ENCODE data around the gene NIPAL4. TPM values are rescaled to one million over a fixed set of nuclear protein-coding genes. Genes with fewer than 3 reads are reported as not detected.
A peak's percentile ranks its signal among the peaks of the same experiment; 100 is the strongest.

Gene NIPAL4
- total and polyA plus RNA-seq, 7 experiments from 2014 or later: 0.70 to 1.6 (median 1.2) TPM; not detected in 4

GRCh38 chr5:157450024-157450423 is 10.0 kb upstream of the NIPAL4 start:
- Histone ChIP-seq H3K9me3 (ENCODE audit: control insufficient read depth in 2 of 3, low read length in 3 of 3) (no peaks in the 10 kb centered on the region), H3K27ac (ENCODE audit: low read depth, low read length) (no peak overlapping the region), H3K4me1 (ENCODE audit: control insufficient read depth in 2 of 2, insufficient read depth in 2 of 2, low read length in 2 of 2) (no peaks in the 10 kb centered on the region), H3K36me3 (ENCODE audit: control insufficient read depth in 2 of 3, insufficient read depth in 3 of 3, low read length in 3 of 3) (no peaks in the 10 kb centered on the region), H3K4me3 (ENCODE audit: low read length) (no peak overlapping the region), H3K27me3 (ENCODE audit: control insufficient read depth in 2 of 2, insufficient read depth in 2 of 2, low read length in 2 of 2) (no peaks in the 10 kb centered on the region)
- H3K27ac Mint-ChIP-seq: no peak overlapping the region
- H3K4me1 Mint-ChIP-seq: peaks cover 0 to under 1% (median 0%) of the 10 kb centered on the region in 7 donors
- no peak overlapping the region for H3K4me3 Mint-ChIP-seq
- POLR2A ChIA-PET: no interaction called here
- ATAC-seq: no peak
- peaks cover 0 to 5% (median 0%) of the 10 kb centered on the region in 5 donors for H3K27me3 Mint-ChIP-seq
- no peaks in the 10 kb centered on the region for H3K9me3 Mint-ChIP-seq
- H3K36me3 Mint-ChIP-seq: peaks cover 0 to 2% (median 0%) of the 10 kb centered on the region in 5 donors
- intact Hi-C loops (cut with micrococcal nuclease): no loop called here
- CTCF ChIA-PET: no interaction called here
- no peak for DNase-seq

GRCh38 chr5:157451806-157452205 is 8.2 kb upstream of the NIPAL4 start:
- ATAC-seq (no peak), DNase-seq (no peak)
- Mint-ChIP-seq H3K4me1 (peaks cover 0 to 6% (median 0%) of the 10 kb centered on the region in 7 donors), H3K27ac (no peak overlapping the region), H3K9me3 (no peaks in the 10 kb centered on the region), H3K4me3 (no peak overlapping the region), H3K27me3 (peaks cover 0 to 3% (median 0%) of the 10 kb centered on the region in 5 donors), H3K36me3 (peaks cover 0 to 2% (median 0%) of the 10 kb centered on the region in 5 donors)
- ChIA-PET POLR2A (no interaction called here), CTCF (no interaction called here)
- intact Hi-C loops (cut with micrococcal nuclease): no loop called here
- Histone ChIP-seq H3K4me1 (ENCODE audit: control insufficient read depth in 2 of 2, insufficient read depth in 2 of 2, low read length in 2 of 2) (no peaks in the 10 kb centered on the region), H3K27ac (ENCODE audit: low read depth, low read length) (no peak overlapping the region), H3K36me3 (ENCODE audit: control insufficient read depth in 2 of 3, insufficient read depth in 3 of 3, low read length in 3 of 3) (no peaks in the 10 kb centered on the region), H3K27me3 (ENCODE audit: control insufficient read depth in 2 of 2, insufficient read depth in 2 of 2, low read length in 2 of 2) (no peaks in the 10 kb centered on the region), H3K4me3 (ENCODE audit: low read length) (no peak overlapping the region), H3K9me3 (ENCODE audit: control insufficient read depth in 2 of 3, low read length in 3 of 3) (no peaks in the 10 kb centered on the region)

GRCh38 chr5:157454273-157454672 is 5.7 kb upstream of the NIPAL4 start:
- peaks cover 0 to 2% (median 0%) of the 10 kb centered on the region in 5 donors for H3K36me3 Mint-ChIP-seq
- Histone ChIP-seq H3K27ac (ENCODE audit: low read depth, low read length) (no peak overlapping the region), H3K27me3 (ENCODE audit: control insufficient read depth in 2 of 2, insufficient read depth in 2 of 2, low read length in 2 of 2) (no peaks in the 10 kb centered on the region), H3K36me3 (ENCODE audit: control insufficient read depth in 2 of 3, insufficient read depth in 3 of 3, low read length in 3 of 3) (no peaks in the 10 kb centered on the region), H3K4me1 (ENCODE audit: control insufficient read depth in 2 of 2, insufficient read depth in 2 of 2, low read length in 2 of 2) (no peaks in the 10 kb centered on the region), H3K9me3 (ENCODE audit: control insufficient read depth in 2 of 3, low read length in 3 of 3) (no peaks in the 10 kb centered on the region), H3K4me3 (ENCODE audit: low read length) (no peak overlapping the region)
- no peaks in the 10 kb centered on the region for H3K9me3 Mint-ChIP-seq
- ATAC-seq: no peak
- no peak overlapping the region for H3K4me3 Mint-ChIP-seq
- CTCF ChIA-PET: interaction anchor here (0.6 kb wide), 1 partner anchor 263 kb away, joined by 3 read pairs; no protein-coding TSS in a partner anchor
- POLR2A ChIA-PET: no interaction called here
- peaks cover 0 to 6% (median 0%) of the 10 kb centered on the region in 7 donors for H3K4me1 Mint-ChIP-seq
- no peak overlapping the region for H3K27ac Mint-ChIP-seq
- no peak for DNase-seq
- peaks cover 2 to 17% (median 5%) of the 10 kb centered on the region in 5 donors for H3K27me3 Mint-ChIP-seq
- intact Hi-C loops (cut with micrococcal nuclease): no loop called here

- no peaks in the 10 kb centered on the region for H3K9me3 Mint-ChIP-seq
- H3K9me3 ChIP-seq (ENCODE audit: control insufficient read depth in 2 of 3, low read length in 3 of 3): no peaks in the 10 kb centered on the region
- ATAC-seq: no peak
- H3K4me3 ChIP-seq (ENCODE audit: low read length): no peak overlapping the region
- DNase-seq: no peak
- no peak overlapping the region for H3K27ac ChIP-seq (ENCODE audit: low read depth, low read length)
- POLR2A ChIA-PET: no interaction called here
- no peak overlapping the region for H3K27ac Mint-ChIP-seq
- intact Hi-C loops (cut with micrococcal nuclease): no loop called here
- peaks cover 0 to 2% (median 0%) of the 10 kb centered on the region in 5 donors for H3K36me3 Mint-ChIP-seq
- H3K27me3 Mint-ChIP-seq: peaks cover 4 to 23% (median 9%) of the 10 kb centered on the region in 5 donors
- H3K27me3 ChIP-seq (ENCODE audit: control insufficient read depth in 2 of 2, insufficient read depth in 2 of 2, low read length in 2 of 2): no peaks in the 10 kb centered on the region
- no peaks in the 10 kb centered on the region for H3K4me1 ChIP-seq (ENCODE audit: control insufficient read depth in 2 of 2, insufficient read depth in 2 of 2, low read length in 2 of 2)
- H3K4me3 Mint-ChIP-seq: no peak overlapping the region
- no peaks in the 10 kb centered on the region for H3K36me3 ChIP-seq (ENCODE audit: control insufficient read depth in 2 of 3, insufficient read depth in 3 of 3, low read length in 3 of 3)
- peaks cover 0 to 8% (median 0%) of the 10 kb centered on the region in 7 donors for H3K4me1 Mint-ChIP-seq
- CTCF ChIA-PET: no interaction called here
Measured at GRCh38 chr5:157455057-157455456, 5.0 kb upstream of the NIPAL4 start.

GRCh38 chr5:157456301-157456700 is 3.7 kb upstream of the NIPAL4 start:
- ChIA-PET CTCF (no interaction called here), POLR2A (no interaction called here)
- H3K9me3 Mint-ChIP-seq: no peaks in the 10 kb centered on the region
- no peaks in the 10 kb centered on the region for H3K27me3 ChIP-seq (ENCODE audit: control insufficient read depth in 2 of 2, insufficient read depth in 2 of 2, low read length in 2 of 2)
- no peak overlapping the region for H3K27ac ChIP-seq (ENCODE audit: low read depth, low read length)
- H3K9me3 ChIP-seq (ENCODE audit: control insufficient read depth in 2 of 3, low read length in 3 of 3): no peaks in the 10 kb centered on the region
- H3K4me1 ChIP-seq (ENCODE audit: control insufficient read depth in 2 of 2, insufficient read depth in 2 of 2, low read length in 2 of 2): no peaks in the 10 kb centered on the region
- intact Hi-C loops (cut with micrococcal nuclease): no loop called here
- H3K4me3 ChIP-seq (ENCODE audit: low read length): no peak overlapping the region
- H3K4me3 Mint-ChIP-seq: no peak overlapping the region
- no peak for ATAC-seq
- H3K27me3 Mint-ChIP-seq: peaks cover 14 to 34% (median 20%) of the 10 kb centered on the region in 5 donors
- H3K27ac Mint-ChIP-seq: no peak overlapping the region
- no peak for DNase-seq
- H3K36me3 ChIP-seq (ENCODE audit: control insufficient read depth in 2 of 3, insufficient read depth in 3 of 3, low read length in 3 of 3): no peaks in the 10 kb centered on the region
- H3K36me3 Mint-ChIP-seq: peaks cover 0 to 2% (median 0%) of the 10 kb centered on the region in 5 donors
- H3K4me1 Mint-ChIP-seq: peaks cover 0 to 19% (median 7%) of the 10 kb centered on the region in 7 donors

GRCh38 chr5:157457391-157457790 is 2.6 kb upstream of the NIPAL4 start:
- Histone ChIP-seq H3K4me3 (ENCODE audit: low read length) (no peak overlapping the region), H3K27ac (ENCODE audit: low read depth, low read length) (no peak overlapping the region), H3K36me3 (ENCODE audit: control insufficient read depth in 2 of 3, insufficient read depth in 3 of 3, low read length in 3 of 3) (no peaks in the 10 kb centered on the region), H3K9me3 (ENCODE audit: control insufficient read depth in 2 of 3, low read length in 3 of 3) (no peaks in the 10 kb centered on the region), H3K4me1 (ENCODE audit: control insufficient read depth in 2 of 2, insufficient read depth in 2 of 2, low read length in 2 of 2) (no peaks in the 10 kb centered on the region), H3K27me3 (ENCODE audit: control insufficient read depth in 2 of 2, insufficient read depth in 2 of 2, low read length in 2 of 2) (no peaks in the 10 kb centered on the region)
- Mint-ChIP-seq H3K4me3 (no peak overlapping the region), H3K27ac (no peak overlapping the region), H3K36me3 (no peaks in the 10 kb centered on the region), H3K9me3 (no peaks in the 10 kb centered on the region), H3K27me3 (peaks cover 19 to 36% (median 21%) of the 10 kb centered on the region in 5 donors), H3K4me1 (peaks cover 0 to 21% (median 7%) of the 10 kb centered on the region in 7 donors)
- POLR2A ChIA-PET: no interaction called here
- intact Hi-C loops (cut with micrococcal nuclease): no loop called here
- DNase-seq (no peak), ATAC-seq (no peak)
- CTCF ChIA-PET: no interaction called here

- Mint-ChIP-seq H3K9me3 (no peaks in the 10 kb centered on the region), H3K4me3 (peak overlapping the region in 1 of 10 donors; percentile 12), H3K4me1 (peaks cover 0 to 24% (median 7%) of the 10 kb centered on the region in 7 donors), H3K27me3 (peaks cover 19 to 36% (median 27%) of the 10 kb centered on the region in 5 donors), H3K36me3 (no peaks in the 10 kb centered on the region), H3K27ac (no peak overlapping the region)
- Histone ChIP-seq H3K4me1 (ENCODE audit: control insufficient read depth in 2 of 2, insufficient read depth in 2 of 2, low read length in 2 of 2) (no peaks in the 10 kb centered on the region), H3K4me3 (ENCODE audit: low read length) (no peak overlapping the region), H3K27me3 (ENCODE audit: control insufficient read depth in 2 of 2, insufficient read depth in 2 of 2, low read length in 2 of 2) (no peaks in the 10 kb centered on the region), H3K27ac (ENCODE audit: low read depth, low read length) (no peak overlapping the region), H3K9me3 (ENCODE audit: control insufficient read depth in 2 of 3, low read length in 3 of 3) (no peaks in the 10 kb centered on the region), H3K36me3 (ENCODE audit: control insufficient read depth in 2 of 3, insufficient read depth in 3 of 3, low read length in 3 of 3) (no peaks in the 10 kb centered on the region)
- ATAC-seq (no peak), DNase-seq (no peak)
- CTCF ChIA-PET: no interaction called here
- POLR2A ChIA-PET: no interaction called here
- intact Hi-C loops (cut with micrococcal nuclease): no loop called here
Measured at GRCh38 chr5:157458835-157459234, 1.2 kb upstream of the NIPAL4 start.
